H1 (cell line): ENCODE data around the gene CSPG5. TPM values are rescaled to one million over a fixed set of nuclear protein-coding genes. Genes with fewer than 3 reads are reported as not detected.

Experiments used
- BCL11A ChIP-seq, 2 experiments: IDR thresholded peaks; one replicate each; pipeline ENCODE4 v1.6.1; 2011; ENCODE audit warnings: low read depth in 2 of 2, low read length in 2 of 2, mild to moderate bottlenecking in 2 of 2
- CTBP2 ChIP-seq: IDR thresholded peaks from 2 replicates; pipeline ENCODE4 v1.7.0; 2011; ENCODE audit warnings: borderline replicate concordance, mild to moderate bottlenecking, moderate library complexity, mixed read lengths, low read length; ENCODE audit not compliant: insufficient read depth, insufficient read length
- EP300 ChIP-seq, 2 experiments: IDR thresholded peaks; 1 replicate in 1 of 2; 2 replicates in 1 of 2; pipeline ENCODE4 v1.6.1; 2011 to 2012; ENCODE audit warnings: low read depth in 2 of 2, low read length in 2 of 2, mild to moderate bottlenecking in 2 of 2, borderline replicate concordance in 1 of 2, inconsistent platforms in 1 of 2, moderate library complexity in 1 of 2
- FOSL1 ChIP-seq: IDR thresholded peaks from 2 replicates; pipeline ENCODE4 v1.6.1; 2011; ENCODE audit warnings: mild to moderate bottlenecking, low read depth, low read length, moderate library complexity; ENCODE audit not compliant: insufficient read depth
- NANOG ChIP-seq: IDR thresholded peaks from 2 replicates; pipeline ENCODE4 v1.6.1; 2011; ENCODE audit warnings: low read length, low read depth, mild to moderate bottlenecking, inconsistent platforms; ENCODE audit not compliant: insufficient read depth, poor library complexity, severe bottlenecking
- SP4 ChIP-seq: IDR thresholded peaks from 2 replicates; pipeline ENCODE4 v1.6.1; 2012; ENCODE audit warnings: low read length, inconsistent platforms
- TAF7 ChIP-seq: optimal IDR thresholded peaks from 2 replicates; pipeline ENCODE3; 2011; ENCODE audit warnings: low read depth, mild to moderate bottlenecking, inconsistent platforms, low read length, moderate library complexity, borderline replicate concordance
- TEAD4 ChIP-seq: IDR thresholded peaks from 2 replicates; pipeline ENCODE4 v1.6.1; 2012; ENCODE audit warnings: low read depth, low read length, inconsistent platforms, mixed read lengths
- ZNF274 ChIP-seq: IDR thresholded peaks from 2 replicates; pipeline ENCODE4 v1.7.0; 2012; ENCODE audit warnings: low read length, borderline replicate concordance; ENCODE audit errors: extremely low read depth
- polyA plus RNA-seq, 7 experiments: library from polyadenylated mRNA; depleted of rRNA in 3 of 7; stranded (reverse) in 5 of 7; unstranded in 2 of 7; fragments of >200 nt in 5 of 7; fragments of 200-250 nt in 2 of 7; gene quantifications; 1 replicate in 5 of 7; 2 replicates in 1 of 7; 4 replicates in 1 of 7; pipeline versions ENCODE4 v1.2.1 to v1.2.3, GENCODE V29; 2011 to 2013; ENCODE audit warnings: missing spikeins in 2 of 7, mixed read lengths in 2 of 7
- total RNA-seq: library from RNA; stranded (reverse); fragmentation: NEBNext Ultra II Directional; extraction: Animal tissue kit (Norgen Biotek cat#: 25700); gene quantifications from 2 replicates; pipeline ENCODE4 v1.2.1, GENCODE V29; 2021
- TF ChIP-seq, protein P1 (sequence below): IDR thresholded peaks from 2 replicates; pipeline ENCODE4 v1.6.1; 2012; ENCODE audit warnings: inconsistent platforms

The CSPG5 gene
- total and polyA plus RNA-seq, 2 of the 8 experiments (the other 6 are each of a cell fraction or from before 2014, with no cell fraction given) = 2.1 to 7.4 TPM

GRCh38 chr3:47536967-47537366 is 41.7 kb downstream of the CSPG5 start (continued):
- TF ChIP-seq TAF7 (no peak), EP300 (IDR thresholded peaks at IDR 0.05; ENCODE audit: borderline replicate concordance in 1 of 2, low read depth in 2 of 2, low read length in 2 of 2) (no peak), NANOG (no peak), TEAD4 (no peak), FOSL1 (no peak), ZNF274 (no peak), SP4 (no peak), CTBP2 (no peak), BCL11A (IDR thresholded peaks at IDR 0.05; ENCODE audit: low read depth in 2 of 2, low read length in 2 of 2) (no peak)
- TF ChIP-seq, protein P1, sequence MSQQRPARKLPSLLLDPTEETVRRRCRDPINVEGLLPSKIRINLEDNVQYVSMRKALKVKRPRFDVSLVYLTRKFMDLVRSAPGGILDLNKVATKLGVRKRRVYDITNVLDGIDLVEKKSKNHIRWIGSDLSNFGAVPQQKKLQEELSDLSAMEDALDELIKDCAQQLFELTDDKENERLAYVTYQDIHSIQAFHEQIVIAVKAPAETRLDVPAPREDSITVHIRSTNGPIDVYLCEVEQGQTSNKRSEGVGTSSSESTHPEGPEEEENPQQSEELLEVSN = no peak
